Activated CD8-positive, alpha-beta T cell treated with anti-CD3 and anti-CD28 coated beads for 36 hours (primary cell): ENCODE measurements around the gene HRH1. TPM values are rescaled to one million over a fixed set of nuclear protein-coding genes. Genes with fewer than 3 reads are reported as not detected.
"Not testable (repeated sequence)": the region's sequence is repeated elsewhere in the genome, so short reads cannot be mapped to it uniquely, and the experiment has no call there.

ENCODE experiments used
- ATAC-seq: fragments of 200-7000 bp; cut with Tn5 transposase; one replicate; pipeline ENCODE4 v1.10.0; 2021; ENCODE audit warnings: mild to moderate bottlenecking, moderate library complexity
- CTCF ChIA-PET: fragments of 350-600 bp; sonication (Branson Sonifier 250); formaldehyde crosslinking; loops from one replicate; lab custom pipeline; 2021; ENCODE audit warnings: antibody characterized with exemption; lab: Charles Lee
- POLR2A ChIA-PET: fragments of 350-600 bp; sonication (Branson Sonifier 250); formaldehyde crosslinking; loops from one replicate; lab custom pipeline; 2021; ENCODE audit warnings: antibody characterized with exemption; lab: Charles Lee
- DNase-seq: peaks from one replicate; pipeline ENCODE4 v3.0.0-alpha.2; 2020
- H3K27ac Mint-ChIP-seq: one replicate; pipeline ENCODE4 v1.8.0; 2021; ENCODE audit warnings: mild to moderate bottlenecking, mixed read lengths
- H3K27me3 Mint-ChIP-seq: one replicate; pipeline ENCODE4 v1.8.0; 2021; ENCODE audit warnings: mixed read lengths
- H3K36me3 Mint-ChIP-seq: one replicate; pipeline ENCODE4 v1.8.0; 2021; ENCODE audit warnings: low read depth, mixed read lengths
- H3K4me1 Mint-ChIP-seq: one replicate; pipeline ENCODE4 v1.8.0; 2021; ENCODE audit warnings: low read depth, mixed read lengths
- H3K4me3 Mint-ChIP-seq: one replicate; pipeline ENCODE4 v1.8.0; 2021; ENCODE audit warnings: mild to moderate bottlenecking, moderate library complexity, mixed read lengths
- H3K9me3 Mint-ChIP-seq: one replicate; pipeline ENCODE4 v1.8.0; 2021; ENCODE audit warnings: mixed read lengths
- CTCF ChIP-seq: fragments of 200-600 bp; IDR thresholded peaks from one replicate; pipeline ENCODE4 v1.8.0; 2022; ENCODE audit warnings: antibody characterized with exemption, mild to moderate bottlenecking
- intact Hi-C: fragments of 100-400 bp; cut with micrococcal nuclease; formaldehyde crosslinking; loops from one replicate; pipeline ENCODE4 v1.10.0; 2022
- total RNA-seq, 2 experiments: library from RNA; stranded (reverse); gene quantifications; one replicate each; pipeline ENCODE4 v1.2.3, GENCODE V29; 2021

HRH1 gene
- total RNA-seq, 2 experiments from 2014 or later = 0.34 to 0.59 TPM

- TF ChIP-seq CTCF = no peak
- intact Hi-C loops = no loop called here
- Mint-ChIP-seq H3K27ac (no peak overlapping the region), H3K4me3 (no peak overlapping the region), H3K36me3 (no peaks in the 10 kb centered on the region), H3K27me3 (peaks cover 10% of the 10 kb centered on the region), H3K4me1 (peaks cover 19% of the 10 kb centered on the region), H3K9me3 (no peaks in the 10 kb centered on the region)
- ChIA-PET CTCF (interaction anchor here (0.9 to 2.0 kb wide), 3 partner anchors 11 to 88 kb away, joined by 3 to 7 read pairs (median 7); no protein-coding TSS in a partner anchor), POLR2A (interaction anchor here (0.8 to 1.7 kb wide), 3 partner anchors 25 to 41 kb away, joined by 3 read pairs; partner anchors contain the start of gene ATG7)
- DNase-seq (no peak), ATAC-seq (no peak)
These were observed 93.1 kb downstream of the HRH1 start for GRCh38 chr3:11247362-11247761.

GRCh38 chr3:11248596-11248995, 94.3 kb downstream of the HRH1 start:
- H3K4me3 Mint-ChIP-seq = no peak overlapping the region
- H3K27ac Mint-ChIP-seq = no peak overlapping the region
- H3K27me3 Mint-ChIP-seq = peaks cover 5% of the 10 kb centered on the region
- peaks cover 19% of the 10 kb centered on the region for H3K4me1 Mint-ChIP-seq
- DNase-seq (no peak), ATAC-seq (no peak)
- no peaks in the 10 kb centered on the region for H3K9me3 Mint-ChIP-seq
- POLR2A ChIA-PET = interaction anchor here (1.3 kb wide), 1 partner anchor 24 kb away, joined by 3 read pairs; the partner anchor contains the start of gene ATG7
- CTCF ChIA-PET = interaction anchor here (0.9 to 2.0 kb wide), 3 partner anchors 12 to 87 kb away, joined by 3 to 7 read pairs (median 7); no protein-coding TSS in a partner anchor
- no peaks in the 10 kb centered on the region for H3K36me3 Mint-ChIP-seq
- TF ChIP-seq CTCF = no peak
- intact Hi-C loops = no loop called here

- ATAC-seq (peak; percentile 71), DNase-seq (peak; percentile 14)
- Mint-ChIP-seq H3K4me1 (peaks cover 19% of the 10 kb centered on the region), H3K27me3 (no peaks in the 10 kb centered on the region), H3K4me3 (peak overlapping the region; percentile 31), H3K27ac (peak overlapping the region; percentile 83), H3K36me3 (peaks cover 2% of the 10 kb centered on the region), H3K9me3 (peaks cover 2% of the 10 kb centered on the region)
- TF ChIP-seq CTCF = no peak
- intact Hi-C loops = no loop called here
- ChIA-PET POLR2A (no interaction called here), CTCF (interaction anchor here (0.9 to 1.2 kb wide), 2 partner anchors 11 to 14 kb away, joined by 3 read pairs; no protein-coding TSS in a partner anchor)
These were observed 96.9 kb downstream of the HRH1 start for GRCh38 chr3:11250902-11251806.

GRCh38 chr3:11251807-11252176, 97.5 kb downstream of the HRH1 start:
- POLR2A ChIA-PET = no interaction called here
- peaks cover 2% of the 10 kb centered on the region for H3K9me3 Mint-ChIP-seq
- peak overlapping the region; percentile 83 for H3K27ac Mint-ChIP-seq
- H3K36me3 Mint-ChIP-seq = peaks cover 2% of the 10 kb centered on the region
- H3K27me3 Mint-ChIP-seq = no peaks in the 10 kb centered on the region
- H3K4me1 Mint-ChIP-seq = peaks cover 19% of the 10 kb centered on the region
- TF ChIP-seq CTCF = no peak
- H3K4me3 Mint-ChIP-seq = peak overlapping the region; percentile 31
- DNase-seq = no peak
- no peak for ATAC-seq
- intact Hi-C loops = no loop called here
- CTCF ChIA-PET = no interaction called here

GRCh38 chr3:11254876-11255275, 100.6 kb downstream of the HRH1 start:
- ChIA-PET CTCF (no interaction called here), POLR2A (interaction anchor here (1.2 kb wide), 1 partner anchor 11 kb away, joined by 3 read pairs; no protein-coding TSS in a partner anchor)
- no peak for DNase-seq
- Mint-ChIP-seq H3K4me1 (peaks cover 18% of the 10 kb centered on the region), H3K4me3 (no peak overlapping the region), H3K36me3 (peaks cover 2% of the 10 kb centered on the region), H3K27me3 (no peaks in the 10 kb centered on the region), H3K27ac (no peak overlapping the region), H3K9me3 (peaks cover 2% of the 10 kb centered on the region)
- no peak for ATAC-seq
- intact Hi-C loops = no loop called here
- TF ChIP-seq CTCF = no peak

- CTCF ChIA-PET, POLR2A ChIA-PET, H3K36me3 Mint-ChIP-seq, intact Hi-C loops, H3K27ac Mint-ChIP-seq, H3K4me3 Mint-ChIP-seq, H3K9me3 Mint-ChIP-seq, H3K27me3 Mint-ChIP-seq, ATAC-seq, DNase-seq: not testable (repeated sequence)
- H3K4me1 Mint-ChIP-seq = peaks cover 15% of the 10 kb centered on the region
These were observed 101.2 kb downstream of the HRH1 start for GRCh38 chr3:11255537-11255936.
